GM13976 (cell line): ENCODE data around the gene ANKRD44.

Experiments used
- DNase-seq: peaks from one replicate; pipeline ENCODE4 v3.0.0; 2012; ENCODE audit warnings: low spot score
- CTCF ChIP-seq: IDR thresholded peaks from 2 replicates; pipeline ENCODE4 v1.5.1; 2012; ENCODE audit warnings: borderline replicate concordance, mild to moderate bottlenecking; ENCODE audit not compliant: insufficient read depth; ENCODE audit errors: extremely low read depth, missing control alignments, control extremely low read depth
- in situ Hi-C: fragments of 300-500 bp; cut with MboI; formaldehyde crosslinking; loops from one replicate; pipeline ENCODE4 v1.12.0; 2022; ENCODE audit warnings: low sequenced_read_pairs, mixed read lengths, inconsistent platforms; ENCODE audit not compliant: unreplicated experiment

Gene ANKRD44

GRCh38 chr2:196992466-196992865 is 318.1 kb downstream of the ANKRD44 start:
- no peak for TF ChIP-seq CTCF
- DNase-seq = no peak
- in situ Hi-C loops = no loop called here

GRCh38 chr2:196990788-196991461 is 319.7 kb downstream of the ANKRD44 start:
- DNase-seq = no peak
- TF ChIP-seq CTCF = no peak
- in situ Hi-C loops = no loop called here

GRCh38 chr2:196990092-196990491 is 320.5 kb downstream of the ANKRD44 start:
- no peak for TF ChIP-seq CTCF
- in situ Hi-C loops = no loop called here
- no peak for DNase-seq

GRCh38 chr2:196989496-196989895 is 321.1 kb downstream of the ANKRD44 start:
- TF ChIP-seq CTCF = no peak
- in situ Hi-C loops = no loop called here
- no peak for DNase-seq

GRCh38 chr2:196988639-196989038 is 321.9 kb downstream of the ANKRD44 start:
- no peak for DNase-seq
- in situ Hi-C loops = no loop called here
- no peak for TF ChIP-seq CTCF

GRCh38 chr2:196987649-196988364 is 322.8 kb downstream of the ANKRD44 start:
- no peak for TF ChIP-seq CTCF
- in situ Hi-C loops = no loop called here
- DNase-seq = peak; percentile 23
